Measurements from ENCODE around the gene PEAK1. TPM values are rescaled to one million over a fixed set of nuclear protein-coding genes. Genes with fewer than 3 reads are reported as not detected.

PEAK1 gene
- total RNA-seq, 1 donor from 2014 or later, result 32.3 TPM

DNA sequence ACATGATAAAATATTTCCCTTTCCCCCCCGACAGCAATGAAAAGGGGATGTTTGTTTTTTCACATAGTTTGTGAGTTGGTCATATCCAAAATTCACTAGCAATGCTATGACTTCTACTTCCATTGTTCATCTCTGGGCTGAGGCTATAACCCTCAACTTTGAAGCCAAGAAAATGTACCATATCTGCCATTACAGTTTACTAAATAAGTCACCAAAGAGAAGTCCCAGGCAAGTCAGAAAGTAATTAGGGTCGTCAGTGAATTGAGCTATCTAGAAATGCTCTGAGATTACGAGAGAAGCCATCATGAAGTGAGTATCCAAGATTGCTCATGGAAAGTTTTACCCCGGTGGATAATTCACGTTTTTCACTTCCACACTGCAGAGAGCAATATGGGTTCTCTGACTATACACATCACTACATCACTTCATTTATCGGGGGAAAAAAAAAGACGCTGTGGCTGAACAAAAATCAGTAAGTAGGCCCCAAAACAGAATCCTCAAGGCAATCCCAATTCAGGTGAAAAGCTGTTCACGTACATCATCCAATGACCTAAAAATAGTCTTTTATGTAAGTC is 1.4 kb downstream of the PEAK1 start:
- Mint-ChIP-seq H3K4me3 (ENCODE audit: low read depth) (peak overlapping the region; percentile 85), H3K9me3 (ENCODE audit: low read depth) (no peaks in the 10 kb centered on the region), H3K4me1 (ENCODE audit: low read depth) (peaks cover 17% of the 10 kb centered on the region), H3K36me3 (ENCODE audit: insufficient read depth) (no peaks in the 10 kb centered on the region), H3K27ac (peak overlapping the region; percentile 92), H3K27me3 (no peaks in the 10 kb centered on the region)
- TF ChIP-seq, protein P1, sequence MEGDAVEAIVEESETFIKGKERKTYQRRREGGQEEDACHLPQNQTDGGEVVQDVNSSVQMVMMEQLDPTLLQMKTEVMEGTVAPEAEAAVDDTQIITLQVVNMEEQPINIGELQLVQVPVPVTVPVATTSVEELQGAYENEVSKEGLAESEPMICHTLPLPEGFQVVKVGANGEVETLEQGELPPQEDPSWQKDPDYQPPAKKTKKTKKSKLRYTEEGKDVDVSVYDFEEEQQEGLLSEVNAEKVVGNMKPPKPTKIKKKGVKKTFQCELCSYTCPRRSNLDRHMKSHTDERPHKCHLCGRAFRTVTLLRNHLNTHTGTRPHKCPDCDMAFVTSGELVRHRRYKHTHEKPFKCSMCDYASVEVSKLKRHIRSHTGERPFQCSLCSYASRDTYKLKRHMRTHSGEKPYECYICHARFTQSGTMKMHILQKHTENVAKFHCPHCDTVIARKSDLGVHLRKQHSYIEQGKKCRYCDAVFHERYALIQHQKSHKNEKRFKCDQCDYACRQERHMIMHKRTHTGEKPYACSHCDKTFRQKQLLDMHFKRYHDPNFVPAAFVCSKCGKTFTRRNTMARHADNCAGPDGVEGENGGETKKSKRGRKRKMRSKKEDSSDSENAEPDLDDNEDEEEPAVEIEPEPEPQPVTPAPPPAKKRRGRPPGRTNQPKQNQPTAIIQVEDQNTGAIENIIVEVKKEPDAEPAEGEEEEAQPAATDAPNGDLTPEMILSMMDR (IDR thresholded peaks at IDR 0.05; ENCODE audit: unreplicated experiment), result no peak
- DNase-seq (ENCODE audit: low spot score, unreplicated experiment), result no peak

DNA sequence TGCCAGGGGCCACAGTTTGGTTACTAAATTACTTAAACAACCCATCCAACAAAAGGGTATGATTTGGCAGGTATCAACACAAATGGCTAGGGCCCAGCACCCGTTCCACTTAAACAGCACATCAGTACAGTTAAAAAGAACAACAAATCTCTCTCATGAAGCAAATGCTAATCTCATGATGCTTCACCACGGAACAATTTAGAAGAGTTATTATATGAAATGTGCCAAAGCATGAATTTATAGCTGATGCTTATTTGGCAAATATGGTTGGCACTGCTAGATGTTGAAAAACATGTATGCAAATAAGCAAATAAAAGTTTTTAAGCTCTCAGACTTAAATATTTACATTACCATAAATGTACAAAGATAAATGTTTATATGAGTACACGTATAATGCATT is 2.3 kb downstream of the PEAK1 start:
- DNase-seq (ENCODE audit: low spot score, unreplicated experiment), result no peak
- TF ChIP-seq, protein P1 (IDR thresholded peaks at IDR 0.05; ENCODE audit: unreplicated experiment), result no peak
- Mint-ChIP-seq H3K9me3 (ENCODE audit: low read depth) (no peaks in the 10 kb centered on the region), H3K4me1 (ENCODE audit: low read depth) (peaks cover 17% of the 10 kb centered on the region), H3K4me3 (ENCODE audit: low read depth) (peak overlapping the region; percentile 9), H3K27me3 (no peaks in the 10 kb centered on the region), H3K36me3 (ENCODE audit: insufficient read depth) (no peaks in the 10 kb centered on the region), H3K27ac (no peak overlapping the region)

DNA sequence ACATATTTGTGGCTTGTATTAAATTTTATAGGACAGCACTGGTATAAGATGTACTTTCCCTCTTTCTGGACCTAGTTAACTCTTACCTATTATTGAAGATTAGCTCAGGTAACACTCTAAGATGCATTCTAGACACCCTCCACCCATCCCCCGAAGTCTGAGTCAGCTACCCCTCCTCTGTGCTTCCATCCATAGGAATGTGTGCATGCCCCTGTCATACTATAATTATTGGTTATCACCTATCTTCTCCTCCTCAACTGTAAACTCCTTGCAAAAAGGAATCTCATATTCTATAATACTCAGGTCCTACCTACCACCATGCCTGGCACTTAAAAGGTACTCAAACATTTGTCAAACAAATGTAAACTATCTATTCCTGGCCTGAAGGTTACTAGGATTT is 3.0 kb downstream of the PEAK1 start:
- DNase-seq (ENCODE audit: low spot score, unreplicated experiment), result no peak
- Mint-ChIP-seq H3K36me3 (ENCODE audit: insufficient read depth) (no peaks in the 10 kb centered on the region), H3K27ac (no peak overlapping the region), H3K4me1 (ENCODE audit: low read depth) (peaks cover 18% of the 10 kb centered on the region), H3K9me3 (ENCODE audit: low read depth) (no peaks in the 10 kb centered on the region), H3K4me3 (ENCODE audit: low read depth) (no peak overlapping the region), H3K27me3 (no peaks in the 10 kb centered on the region)
- TF ChIP-seq, protein P1 (IDR thresholded peaks at IDR 0.05; ENCODE audit: unreplicated experiment), result no peak

DNA sequence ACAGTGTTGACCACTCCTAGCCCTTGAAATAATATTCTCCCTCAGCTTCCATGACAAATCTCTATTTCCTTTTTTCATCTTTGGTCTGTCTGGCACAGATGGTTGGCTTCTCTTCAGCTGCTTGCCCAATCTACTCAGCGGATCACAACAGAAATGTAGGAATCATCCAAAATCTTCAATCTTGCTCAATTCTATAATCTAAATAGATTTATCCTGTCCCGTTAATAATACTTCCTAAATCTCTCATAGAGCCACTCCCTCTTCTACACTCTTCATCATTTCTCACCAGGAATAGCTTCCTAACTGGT is 3.8 kb downstream of the PEAK1 start:
- no peaks in the 10 kb centered on the region for H3K27me3 Mint-ChIP-seq
- no peak overlapping the region for H3K4me3 Mint-ChIP-seq (ENCODE audit: low read depth)
- TF ChIP-seq, protein P1 (IDR thresholded peaks at IDR 0.05; ENCODE audit: unreplicated experiment), result no peak
- H3K9me3 Mint-ChIP-seq (ENCODE audit: low read depth), result no peaks in the 10 kb centered on the region
- DNase-seq (ENCODE audit: low spot score, unreplicated experiment), result no peak
- H3K27ac Mint-ChIP-seq, result no peak overlapping the region
- H3K4me1 Mint-ChIP-seq (ENCODE audit: low read depth), result peaks cover 15% of the 10 kb centered on the region
- no peaks in the 10 kb centered on the region for H3K36me3 Mint-ChIP-seq (ENCODE audit: insufficient read depth)

DNA sequence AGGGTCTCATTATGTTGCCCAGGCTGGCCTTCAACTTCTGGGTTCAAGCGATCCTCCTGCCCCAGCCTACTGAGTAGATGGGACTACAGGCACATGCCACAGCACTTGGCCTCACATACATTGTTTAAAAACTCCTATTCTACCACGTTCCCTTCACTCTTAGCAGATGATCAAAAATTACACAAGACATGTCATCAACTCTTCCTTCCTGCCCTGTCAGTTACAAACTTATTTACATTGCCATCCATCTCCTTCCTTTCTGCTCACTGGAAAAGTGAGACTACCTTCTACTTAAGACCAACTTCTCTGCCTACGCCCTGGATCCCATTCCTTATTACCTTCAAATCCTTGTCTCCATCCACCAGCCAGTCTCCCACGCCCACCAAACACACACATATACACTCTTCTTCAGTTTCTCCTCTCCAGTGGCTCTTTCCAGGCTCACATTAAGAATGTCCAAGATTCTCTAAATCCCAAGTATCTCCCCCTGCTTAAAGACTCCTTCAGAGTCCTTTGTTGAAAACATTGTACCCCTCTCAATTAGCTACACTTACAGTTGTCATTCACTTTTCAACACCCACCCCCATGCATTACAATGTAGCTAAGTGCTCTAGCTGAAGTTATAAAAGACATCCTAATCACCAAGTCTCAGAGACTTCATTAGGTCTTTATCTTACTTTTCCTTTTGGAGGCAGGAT is 4.3 kb downstream of the PEAK1 start:
- DNase-seq (ENCODE audit: low spot score, unreplicated experiment), result no peak
- no peaks in the 10 kb centered on the region for H3K27me3 Mint-ChIP-seq
- TF ChIP-seq, protein P1 (IDR thresholded peaks at IDR 0.05; ENCODE audit: unreplicated experiment), result no peak
- peaks cover 18% of the 10 kb centered on the region for H3K4me1 Mint-ChIP-seq (ENCODE audit: low read depth)
- H3K9me3 Mint-ChIP-seq (ENCODE audit: low read depth), result no peaks in the 10 kb centered on the region
- no peak overlapping the region for H3K27ac Mint-ChIP-seq
- H3K36me3 Mint-ChIP-seq (ENCODE audit: insufficient read depth), result no peaks in the 10 kb centered on the region
- no peak overlapping the region for H3K4me3 Mint-ChIP-seq (ENCODE audit: low read depth)

Data from progenitor cell of endocrine pancreas (in vitro differentiated cells).